Dermis microvascular lymphatic vessel endothelial cell (primary cell): ENCODE data around the gene CXCR4. TPM values are rescaled to one million over a fixed set of nuclear protein-coding genes. Genes with fewer than 3 reads are reported as not detected.
A peak's percentile ranks its signal among the peaks of the same experiment; 100 is the strongest.
"Not testable (repeated sequence)": the region's sequence is repeated elsewhere in the genome, so short reads cannot be mapped to it uniquely, and the experiment has no call there.

Experiments
- DNase-seq, 2 donors: peaks; one replicate each; pipeline versions ENCODE4 v3.0.0 to v3.0.0-alpha.2; 2010; ENCODE audit warnings: low read depth in 2 of 2
- total RNA-seq: library from RNA; depleted of rRNA; stranded (reverse); fragments of >200 nt; gene quantifications from 2 replicates; pipeline ENCODE4 v1.2.1, GENCODE V29; 2014

The CXCR4 gene
- total RNA-seq, 1 donor from 2014 or later = 37.0 TPM

DNA sequence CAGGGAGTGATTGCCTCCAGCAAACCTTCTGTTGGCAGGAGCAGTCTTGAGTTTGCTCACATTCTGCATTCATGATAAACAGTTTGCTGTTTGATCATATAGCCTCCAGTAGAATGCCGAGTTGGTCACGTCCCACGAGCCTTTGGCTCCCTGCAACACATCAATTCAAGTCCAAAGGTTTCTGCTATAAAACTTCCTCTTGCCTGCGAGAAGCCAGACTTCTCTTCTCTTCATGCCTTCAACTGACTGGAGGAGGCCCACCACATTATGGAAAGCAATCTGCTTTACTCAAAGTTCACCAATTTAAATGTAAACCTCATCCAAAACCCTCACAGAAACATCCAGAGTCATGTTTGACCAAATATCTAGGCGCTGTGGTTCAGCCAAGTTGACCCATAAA lies 40.8 kb downstream of the CXCR4 start:
- DNase-seq = no peak

DNA sequence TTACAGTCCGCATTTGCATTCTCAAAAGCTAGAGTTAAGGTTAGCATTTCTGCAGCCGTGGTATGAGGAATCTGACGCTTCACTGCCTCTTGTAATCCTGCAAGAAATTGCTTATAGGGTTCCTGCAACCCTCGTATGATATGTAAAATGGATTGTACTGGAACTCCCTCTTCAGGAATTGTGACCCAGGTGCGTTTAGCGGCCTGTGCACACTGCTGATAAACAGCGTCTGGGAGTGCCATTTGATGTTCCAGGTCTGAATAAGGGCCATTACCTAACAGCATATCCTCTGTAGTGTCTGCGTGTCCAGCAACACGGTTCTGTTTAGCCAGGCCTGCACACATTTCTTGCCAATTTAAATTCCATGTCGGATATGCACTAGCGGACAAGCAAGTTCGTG lies 42.5 kb downstream of the CXCR4 start:
- DNase-seq = no peak

DNA sequence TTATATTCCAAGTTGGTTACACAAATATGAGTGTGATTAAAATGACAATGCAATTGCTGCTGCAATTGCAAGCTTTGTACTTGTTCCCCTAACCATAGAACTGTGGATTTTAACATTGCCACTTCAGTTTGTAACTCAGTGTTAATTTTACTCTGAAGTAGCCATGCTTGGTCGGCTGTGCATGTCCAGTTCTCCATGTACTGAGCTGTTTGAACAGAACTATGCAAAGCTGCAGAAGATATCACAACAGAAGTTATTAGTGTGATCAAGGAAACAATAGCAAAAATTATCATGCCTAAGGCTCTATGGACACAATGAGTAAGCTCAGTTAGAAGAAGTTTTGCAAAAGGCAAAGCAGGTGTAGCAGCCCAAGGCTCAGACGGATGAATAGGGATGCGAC lies 45.3 kb downstream of the CXCR4 start:
- DNase-seq = no peak

DNA sequence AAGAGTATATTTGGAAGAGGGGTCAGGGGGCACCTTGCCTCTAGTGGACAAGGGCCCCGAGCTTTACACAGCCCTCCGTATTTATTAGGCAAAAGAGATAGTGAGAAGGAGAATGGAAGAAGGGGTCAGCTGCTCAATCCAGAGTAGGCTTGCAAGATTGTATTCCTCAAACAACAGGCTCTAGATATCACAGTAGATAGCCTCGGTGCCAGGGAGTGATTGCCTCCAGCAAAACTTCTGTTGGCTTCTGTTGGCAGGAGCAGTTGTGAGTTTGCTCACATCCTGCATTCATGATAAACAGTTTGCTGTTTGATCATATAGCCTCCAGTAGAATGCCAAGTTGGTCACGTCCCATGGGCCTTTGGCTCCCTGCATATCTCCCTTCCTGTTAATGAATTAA lies 46.1 kb downstream of the CXCR4 start:
- DNase-seq = not testable (repeated sequence)

- DNase-seq = no peak
These were observed 47.0 kb downstream of the CXCR4 start for GRCh38 chr2:136070913-136071312.

- no peak for DNase-seq
These were observed 48.2 kb downstream of the CXCR4 start for GRCh38 chr2:136069773-136070172.

DNA sequence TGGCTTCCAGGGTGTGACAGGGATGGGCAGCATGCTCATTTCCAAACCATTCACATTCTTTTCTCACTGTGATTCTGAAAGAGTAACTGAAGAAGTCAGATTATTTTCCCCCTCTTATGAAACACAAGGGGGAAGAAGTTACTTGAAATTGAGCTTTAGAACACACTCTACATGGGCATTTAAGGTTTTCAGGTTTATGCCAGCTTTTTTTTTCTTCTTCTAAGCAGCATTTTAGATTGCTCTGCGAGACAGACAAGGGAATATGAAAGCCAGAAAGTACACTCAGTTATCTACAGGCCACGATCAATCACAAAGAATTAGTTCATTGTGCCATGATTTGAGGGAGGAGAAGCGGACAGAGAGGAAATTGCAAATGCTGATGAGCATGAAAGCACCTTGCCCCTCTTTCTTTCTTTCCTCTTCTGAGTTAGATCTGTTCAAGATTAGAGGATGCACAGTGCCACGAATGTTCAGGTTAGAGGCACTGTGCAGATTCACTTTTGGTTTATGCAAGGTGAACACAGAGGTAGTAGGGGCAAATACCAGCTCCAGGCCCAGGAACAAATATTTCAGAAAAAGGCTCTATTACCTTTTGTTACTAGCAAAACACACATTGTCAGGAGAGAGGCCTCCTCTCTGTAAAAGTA lies 49.2 kb downstream of the CXCR4 start:
- no peak for DNase-seq

- no peak for DNase-seq
These were observed 49.9 kb downstream of the CXCR4 start for GRCh38 chr2:136067897-136068580.

DNA sequence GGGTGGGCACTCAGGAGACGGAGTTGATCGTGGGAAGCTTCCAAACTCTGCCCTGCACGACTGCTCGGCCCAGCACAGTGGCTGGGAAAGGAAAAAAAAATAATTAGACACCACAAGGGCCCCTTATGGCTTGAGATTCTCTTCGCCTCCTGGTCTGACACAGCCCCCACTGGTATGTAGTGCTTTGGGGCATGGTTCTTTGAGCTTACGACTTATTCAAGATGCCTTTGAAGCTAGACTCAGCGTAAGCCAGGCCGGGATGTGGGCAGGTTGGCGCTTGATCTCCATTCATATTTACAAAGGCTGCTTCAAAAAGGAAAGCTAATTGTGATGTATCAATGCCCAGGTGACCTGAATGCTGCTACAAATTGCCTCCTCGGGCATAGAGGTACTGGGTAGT lies 50.5 kb downstream of the CXCR4 start:
- no peak for DNase-seq

- DNase-seq = no peak
These were observed 52.0 kb downstream of the CXCR4 start for GRCh38 chr2:136065907-136066306.

DNA sequence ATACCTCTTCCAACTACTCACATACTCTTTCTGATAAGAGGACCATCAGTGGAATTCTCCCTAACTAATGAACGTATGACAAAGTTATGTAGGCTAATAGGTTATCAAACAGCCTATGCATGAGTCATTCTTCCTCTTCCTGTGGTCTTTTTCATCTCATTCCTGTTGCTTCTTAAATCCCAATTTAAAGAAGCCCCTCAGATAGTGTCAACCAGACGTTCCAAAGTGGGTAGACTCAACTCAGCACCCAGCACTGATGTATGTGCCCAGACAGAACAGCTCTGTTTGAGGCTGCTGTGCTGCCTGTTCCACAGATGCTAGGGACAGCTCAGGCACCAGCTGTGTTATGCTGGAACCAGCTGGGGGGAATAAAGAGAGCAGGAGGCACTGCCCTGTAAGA lies 52.6 kb downstream of the CXCR4 start:
- DNase-seq = peak in 1 of 2 donors; percentile 22

Other genes with a start within 250 kb of the CXCR4 start
- gene MCM6, start 241.7 kb downstream of the CXCR4 start, total RNA-seq = 17.4 and 18.0 TPM in 2 replicates
- gene DARS1, start 132.5 kb downstream of the CXCR4 start, total RNA-seq = 29.7 and 51.3 TPM in 2 replicates